SKM-1 treated with dmso at 0.1 percent for 144 hours (cell line): ENCODE data around the gene OR10C1.
"Not testable (repeated sequence)": the region's sequence is repeated elsewhere in the genome, so short reads cannot be mapped to it uniquely, and the experiment has no call there.

Experiments used
- DNase-seq: peaks from one replicate; lab custom pipeline; 2025; ENCODE audit not compliant: unreplicated experiment; lab: John Stamatoyannopoulos, UW

Gene OR10C1

GRCh38 chr6:29439006-29439405 lies at the start of gene OR10C1:
Gene OR10C1 (plus strand): TSS chr6:29439306. CDS start chr6:29440016, 710 bp downstream.
- DNase-seq, result no peak

- no peak for DNase-seq
Measured at GRCh38 chr6:29395331-29395730, 43.8 kb upstream of the OR10C1 start, which contains the start of gene OR12D2. Gene OR12D2 (plus strand): TSS chr6:29395631. CDS start chr6:29396700, 1,069 bp downstream.

GRCh38 chr6:29399525-29399924 lies 39.6 kb upstream of the OR10C1 start:
- DNase-seq, result no peak

- DNase-seq, result no peak
Measured at GRCh38 chr6:29403801-29404200, 35.3 kb upstream of the OR10C1 start.

GRCh38 chr6:29414588-29414987 lies 24.5 kb upstream of the OR10C1 start, which contains the start of gene OR12D1:
Gene OR12D1 (plus strand): TSS chr6:29414928.
- DNase-seq, result no peak

GRCh38 chr6:29419516-29419915 lies 19.6 kb upstream of the OR10C1 start:
- no peak for DNase-seq

- DNase-seq, result no peak
Measured at GRCh38 chr6:29424168-29424567, 14.9 kb upstream of the OR10C1 start.

- DNase-seq, result no peak
Measured at GRCh38 chr6:29424575-29424974, 14.5 kb upstream of the OR10C1 start.

GRCh38 chr6:29425075-29425474 lies 14.0 kb upstream of the OR10C1 start:
- no peak for DNase-seq

- no peak for DNase-seq
Measured at GRCh38 chr6:29426654-29427053, 12.5 kb upstream of the OR10C1 start.

- not testable (repeated sequence) for DNase-seq
Measured at GRCh38 chr6:29436730-29437129, 2.4 kb upstream of the OR10C1 start.

GRCh38 chr6:29442719-29443118 lies 3.6 kb downstream of the OR10C1 start:
- no peak for DNase-seq

GRCh38 chr6:29444031-29444430 lies 4.9 kb downstream of the OR10C1 start:
- DNase-seq, result not testable (repeated sequence)

GRCh38 chr6:29447670-29448069 lies 8.6 kb downstream of the OR10C1 start:
- no peak for DNase-seq

GRCh38 chr6:29451471-29452193 lies 12.5 kb downstream of the OR10C1 start:
- DNase-seq, result no peak

- no peak for DNase-seq
Measured at GRCh38 chr6:29456971-29457370, 17.9 kb downstream of the OR10C1 start, which contains the start of the genes OR11A1 and OR2H1. Gene OR11A1 (minus strand): TSS chr6:29457071. CDS start chr6:29427641, 29,430 bp downstream. Gene OR2H1 (plus strand): TSS chr6:29457155. CDS start chr6:29461770, 4,615 bp downstream.

- DNase-seq, result no peak
Measured at GRCh38 chr6:29461021-29461814, 22.1 kb downstream of the OR10C1 start.

- DNase-seq, result no peak
Measured at GRCh38 chr6:29462022-29462421, 22.9 kb downstream of the OR10C1 start.

- no peak for DNase-seq
Measured at GRCh38 chr6:29465279-29465678, 26.2 kb downstream of the OR10C1 start.

- no peak for DNase-seq
Measured at GRCh38 chr6:29465801-29466200, 26.7 kb downstream of the OR10C1 start.

- DNase-seq, result no peak
Measured at GRCh38 chr6:29466241-29466640, 27.1 kb downstream of the OR10C1 start.

- DNase-seq, result no peak
Measured at GRCh38 chr6:29474996-29475395, 35.9 kb downstream of the OR10C1 start.
